ENCODE measurements around the gene GUCY2F.

GUCY2F gene

DNA sequence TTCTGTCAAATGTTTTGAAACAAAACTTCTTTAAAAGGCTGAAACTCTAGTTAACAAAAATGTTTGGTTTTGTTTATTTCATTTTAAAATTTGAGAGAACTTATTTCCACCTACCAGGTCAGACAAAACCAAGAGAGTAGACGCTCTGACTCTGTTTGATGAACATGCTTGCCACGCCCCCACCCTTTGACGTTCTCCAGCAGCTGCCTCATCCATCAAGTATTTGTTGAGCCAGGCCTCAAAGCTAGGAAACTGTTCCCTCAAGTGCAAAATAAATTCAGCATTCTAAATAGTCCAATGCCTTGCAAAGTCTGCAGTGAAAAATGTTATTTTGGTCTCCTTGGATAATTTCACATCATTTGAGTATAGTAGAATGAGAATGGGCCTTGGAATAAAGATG lies 121.6 kb downstream of the GUCY2F start:
- H3K36me3 ChIP-seq (ENCODE audit: control insufficient read depth, insufficient read depth, low read length, severe bottlenecking): no peaks in the 10 kb centered on the region
- no peak overlapping the region for H3K9ac ChIP-seq (ENCODE audit: low read length)
- peak; percentile 63 for DNase-seq (ENCODE audit: low read depth)
- H3K27me3 ChIP-seq (replicated peaks; ENCODE audit: control insufficient read depth, insufficient read depth, low read length): peaks cover 62% of the 10 kb centered on the region
- no peaks in the 10 kb centered on the region for H3K4me1 ChIP-seq (ENCODE audit: control insufficient read depth, insufficient read depth, low read length)
- no peak overlapping the region for H3K4me3 ChIP-seq (ENCODE audit: low read length)
- H3K9me3 ChIP-seq (ENCODE audit: control insufficient read depth, low read length): peaks cover 9% of the 10 kb centered on the region

- Histone ChIP-seq H3K27me3 (replicated peaks; ENCODE audit: control insufficient read depth, insufficient read depth, low read length) (peaks cover 73% of the 10 kb centered on the region), H3K9ac (ENCODE audit: low read length) (no peak overlapping the region), H3K9me3 (ENCODE audit: control insufficient read depth, low read length) (peaks cover 9% of the 10 kb centered on the region), H3K36me3 (ENCODE audit: control insufficient read depth, insufficient read depth, low read length, severe bottlenecking) (no peaks in the 10 kb centered on the region), H3K4me3 (ENCODE audit: low read length) (no peak overlapping the region), H3K4me1 (ENCODE audit: control insufficient read depth, insufficient read depth, low read length) (peaks cover 1% of the 10 kb centered on the region)
- DNase-seq (ENCODE audit: low read depth): no peak
Observed at GRCh38 chrX:109357706-109358105, 124.2 kb downstream of the GUCY2F start.

DNA sequence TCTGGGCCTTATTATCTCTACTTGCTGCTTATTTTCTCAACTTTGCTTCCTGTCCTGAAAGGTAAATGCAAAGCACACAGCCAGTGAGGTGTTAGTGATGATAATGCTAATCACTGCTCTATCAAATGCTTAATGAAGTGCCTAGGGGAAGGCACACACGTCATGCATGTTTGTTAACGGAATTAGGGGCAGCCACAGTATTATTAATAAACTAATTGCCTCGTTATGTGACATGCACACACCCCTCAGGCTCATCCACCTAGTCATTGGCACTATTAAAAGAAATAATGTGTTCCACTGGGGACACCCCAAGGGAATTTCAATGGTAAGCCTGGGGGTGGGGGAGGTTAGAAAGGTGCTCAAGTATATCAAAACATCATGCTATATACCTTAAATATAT lies 125.2 kb downstream of the GUCY2F start:
- H3K4me3 ChIP-seq (ENCODE audit: low read length): no peak overlapping the region
- H3K4me1 ChIP-seq (ENCODE audit: control insufficient read depth, insufficient read depth, low read length): peaks cover 8% of the 10 kb centered on the region
- peaks cover 9% of the 10 kb centered on the region for H3K9me3 ChIP-seq (ENCODE audit: control insufficient read depth, low read length)
- DNase-seq (ENCODE audit: low read depth): no peak
- H3K9ac ChIP-seq (ENCODE audit: low read length): no peak overlapping the region
- no peaks in the 10 kb centered on the region for H3K36me3 ChIP-seq (ENCODE audit: control insufficient read depth, insufficient read depth, low read length, severe bottlenecking)
- H3K27me3 ChIP-seq (replicated peaks; ENCODE audit: control insufficient read depth, insufficient read depth, low read length): peaks cover 75% of the 10 kb centered on the region

DNA sequence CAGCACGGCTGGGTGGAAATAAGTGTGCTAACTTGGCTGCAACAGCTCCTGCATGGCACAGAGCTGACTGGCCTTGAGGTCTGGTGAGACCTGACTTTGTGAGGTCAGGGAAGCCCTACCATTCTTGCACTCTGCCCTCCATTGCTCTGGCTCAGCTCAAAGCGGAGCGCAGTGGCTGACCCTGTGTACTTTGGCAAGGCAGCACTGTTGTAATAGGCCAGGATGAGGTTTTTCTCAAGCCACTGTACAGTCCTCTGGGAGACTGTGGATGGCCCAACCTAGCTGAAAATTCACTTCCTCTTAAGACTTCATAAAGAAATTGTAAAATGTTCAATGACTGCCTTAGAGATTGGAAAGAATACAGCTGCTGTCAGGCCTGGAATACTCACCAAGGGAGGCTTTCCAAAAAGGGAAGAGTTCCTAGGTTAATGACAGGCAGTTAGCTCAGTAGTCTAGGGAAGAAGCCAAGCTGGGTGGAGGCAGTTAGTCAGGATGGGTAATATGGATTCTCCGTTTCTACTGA lies 129.8 kb downstream of the GUCY2F start:
- no peak overlapping the region for H3K4me3 ChIP-seq (ENCODE audit: low read length)
- H3K9me3 ChIP-seq (ENCODE audit: control insufficient read depth, low read length): no peaks in the 10 kb centered on the region
- no peaks in the 10 kb centered on the region for H3K36me3 ChIP-seq (ENCODE audit: control insufficient read depth, insufficient read depth, low read length, severe bottlenecking)
- H3K4me1 ChIP-seq (ENCODE audit: control insufficient read depth, insufficient read depth, low read length): peaks cover 23% of the 10 kb centered on the region
- no peak overlapping the region for H3K9ac ChIP-seq (ENCODE audit: low read length)
- no peak for DNase-seq (ENCODE audit: low read depth)
- peaks cover 64% of the 10 kb centered on the region for H3K27me3 ChIP-seq (replicated peaks; ENCODE audit: control insufficient read depth, insufficient read depth, low read length)

DNA sequence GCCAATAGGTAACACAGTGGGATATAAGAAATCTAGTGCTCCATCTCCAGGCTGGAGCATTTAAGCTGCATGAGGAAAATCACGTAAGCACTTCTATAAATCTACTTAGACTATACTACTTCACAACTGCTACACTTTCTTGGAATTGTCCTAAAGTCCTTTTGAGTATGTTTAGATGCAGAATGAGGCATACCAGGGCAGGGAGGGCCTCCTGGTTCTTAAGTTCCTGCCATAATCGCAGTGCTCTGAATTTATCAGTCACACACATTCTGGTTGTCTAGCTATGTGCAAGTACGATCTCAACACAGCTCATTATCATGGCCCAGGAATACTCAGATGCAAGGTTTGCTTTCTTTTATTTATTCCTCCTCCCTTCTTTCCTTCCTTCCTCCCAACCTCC lies 130.3 kb downstream of the GUCY2F start:
- no peak for DNase-seq (ENCODE audit: low read depth)
- H3K36me3 ChIP-seq (ENCODE audit: control insufficient read depth, insufficient read depth, low read length, severe bottlenecking): no peaks in the 10 kb centered on the region
- H3K4me3 ChIP-seq (ENCODE audit: low read length): no peak overlapping the region
- no peak overlapping the region for H3K9ac ChIP-seq (ENCODE audit: low read length)
- H3K27me3 ChIP-seq (replicated peaks; ENCODE audit: control insufficient read depth, insufficient read depth, low read length): peaks cover 65% of the 10 kb centered on the region
- H3K4me1 ChIP-seq (ENCODE audit: control insufficient read depth, insufficient read depth, low read length): peaks cover 24% of the 10 kb centered on the region
- no peaks in the 10 kb centered on the region for H3K9me3 ChIP-seq (ENCODE audit: control insufficient read depth, low read length)

DNA sequence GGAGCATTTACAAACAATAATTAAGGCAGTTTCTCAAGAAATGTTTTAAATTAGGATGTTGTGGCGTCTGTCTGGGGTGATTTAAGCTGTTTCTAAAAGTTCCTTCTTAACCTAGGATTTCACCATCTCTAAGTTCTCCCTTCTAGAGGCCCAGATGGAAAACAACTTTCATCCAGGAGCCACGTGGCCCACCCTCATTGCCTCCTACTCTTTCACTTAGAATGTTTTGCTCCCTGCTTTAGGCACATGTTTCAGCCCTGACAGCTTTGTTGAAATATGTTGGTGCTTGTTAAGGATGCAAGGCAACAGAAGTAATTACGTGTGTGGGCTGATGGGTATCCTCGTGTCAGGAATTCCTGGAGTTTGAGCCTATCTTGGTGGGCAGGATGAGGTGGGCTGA lies 131.3 kb downstream of the GUCY2F start:
- Histone ChIP-seq H3K9ac (ENCODE audit: low read length) (no peak overlapping the region), H3K4me1 (ENCODE audit: control insufficient read depth, insufficient read depth, low read length) (peaks cover 26% of the 10 kb centered on the region), H3K27me3 (replicated peaks; ENCODE audit: control insufficient read depth, insufficient read depth, low read length) (peaks cover 63% of the 10 kb centered on the region), H3K9me3 (ENCODE audit: control insufficient read depth, low read length) (no peaks in the 10 kb centered on the region), H3K4me3 (ENCODE audit: low read length) (no peak overlapping the region), H3K36me3 (ENCODE audit: control insufficient read depth, insufficient read depth, low read length, severe bottlenecking) (no peaks in the 10 kb centered on the region)
- no peak for DNase-seq (ENCODE audit: low read depth)

GRCh38 chrX:109350051-109350450 lies 131.8 kb downstream of the GUCY2F start:
- Histone ChIP-seq H3K9me3 (ENCODE audit: control insufficient read depth, low read length) (no peaks in the 10 kb centered on the region), H3K36me3 (ENCODE audit: control insufficient read depth, insufficient read depth, low read length, severe bottlenecking) (no peaks in the 10 kb centered on the region), H3K4me1 (ENCODE audit: control insufficient read depth, insufficient read depth, low read length) (peaks cover 26% of the 10 kb centered on the region), H3K27me3 (replicated peaks; ENCODE audit: control insufficient read depth, insufficient read depth, low read length) (peaks cover 63% of the 10 kb centered on the region), H3K9ac (ENCODE audit: low read length) (no peak overlapping the region), H3K4me3 (ENCODE audit: low read length) (no peak overlapping the region)
- no peak for DNase-seq (ENCODE audit: low read depth)

GRCh38 chrX:109347632-109348031 lies 134.3 kb downstream of the GUCY2F start:
- peaks cover 59% of the 10 kb centered on the region for H3K27me3 ChIP-seq (replicated peaks; ENCODE audit: control insufficient read depth, insufficient read depth, low read length)
- no peaks in the 10 kb centered on the region for H3K36me3 ChIP-seq (ENCODE audit: control insufficient read depth, insufficient read depth, low read length, severe bottlenecking)
- no peak overlapping the region for H3K4me3 ChIP-seq (ENCODE audit: low read length)
- peaks cover 24% of the 10 kb centered on the region for H3K4me1 ChIP-seq (ENCODE audit: control insufficient read depth, insufficient read depth, low read length)
- peak; percentile 87 for DNase-seq (ENCODE audit: low read depth)
- H3K9me3 ChIP-seq (ENCODE audit: control insufficient read depth, low read length): peaks cover 4% of the 10 kb centered on the region
- H3K9ac ChIP-seq (ENCODE audit: low read length): no peak overlapping the region

GRCh38 chrX:109346491-109346890 lies 135.4 kb downstream of the GUCY2F start:
- Histone ChIP-seq H3K36me3 (ENCODE audit: control insufficient read depth, insufficient read depth, low read length, severe bottlenecking) (no peaks in the 10 kb centered on the region), H3K9ac (ENCODE audit: low read length) (no peak overlapping the region), H3K4me3 (ENCODE audit: low read length) (no peak overlapping the region), H3K4me1 (ENCODE audit: control insufficient read depth, insufficient read depth, low read length) (peaks cover 16% of the 10 kb centered on the region), H3K27me3 (replicated peaks; ENCODE audit: control insufficient read depth, insufficient read depth, low read length) (peaks cover 67% of the 10 kb centered on the region), H3K9me3 (ENCODE audit: control insufficient read depth, low read length) (peaks cover 4% of the 10 kb centered on the region)
- DNase-seq (ENCODE audit: low read depth): no peak

DNA sequence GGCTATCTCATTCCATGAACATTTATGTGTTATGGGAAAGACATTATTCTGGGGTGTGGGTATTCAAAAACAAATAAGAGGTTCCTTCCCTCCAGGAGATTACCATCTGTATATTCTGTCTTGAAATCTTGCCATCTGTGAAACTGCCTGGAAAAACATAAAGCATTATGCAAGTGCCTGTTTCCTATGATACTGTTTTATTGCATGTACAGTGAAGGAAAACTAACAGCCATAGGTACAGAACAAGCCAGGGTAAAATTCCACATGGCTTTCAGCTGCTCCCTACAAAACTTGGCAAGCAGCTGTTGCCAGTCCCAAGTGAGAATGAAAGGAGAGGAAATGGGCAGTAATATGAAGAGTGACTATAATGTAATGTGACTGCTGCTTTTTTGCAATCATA lies 136.0 kb downstream of the GUCY2F start:
- DNase-seq (ENCODE audit: low read depth): peak; percentile 70
- Histone ChIP-seq H3K27me3 (replicated peaks; ENCODE audit: control insufficient read depth, insufficient read depth, low read length) (peaks cover 65% of the 10 kb centered on the region), H3K4me1 (ENCODE audit: control insufficient read depth, insufficient read depth, low read length) (peaks cover 14% of the 10 kb centered on the region), H3K9me3 (ENCODE audit: control insufficient read depth, low read length) (peaks cover 6% of the 10 kb centered on the region), H3K4me3 (ENCODE audit: low read length) (no peak overlapping the region), H3K36me3 (ENCODE audit: control insufficient read depth, insufficient read depth, low read length, severe bottlenecking) (no peaks in the 10 kb centered on the region), H3K9ac (ENCODE audit: low read length) (no peak overlapping the region)

DNA sequence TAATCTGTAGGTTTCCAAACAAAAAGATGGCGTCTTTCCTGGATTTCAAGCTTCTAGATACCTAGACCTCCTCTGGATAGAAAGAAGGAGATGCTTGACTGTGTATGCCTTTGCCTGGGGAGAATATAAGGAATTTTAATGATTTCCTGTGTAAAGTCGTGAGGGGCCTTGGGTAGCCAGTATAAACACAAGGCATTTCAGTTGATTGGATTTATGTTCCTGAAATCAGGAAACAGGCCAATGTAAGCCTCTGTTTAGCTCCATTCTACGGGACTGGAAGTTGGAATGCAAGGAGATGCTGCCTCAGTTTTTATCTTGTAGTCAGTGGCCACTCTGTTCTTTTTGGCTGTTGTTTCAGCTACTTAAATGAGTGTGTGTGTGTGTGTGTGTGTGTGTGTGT lies 137.2 kb downstream of the GUCY2F start:
- Histone ChIP-seq H3K36me3 (ENCODE audit: control insufficient read depth, insufficient read depth, low read length, severe bottlenecking) (no peaks in the 10 kb centered on the region), H3K4me1 (ENCODE audit: control insufficient read depth, insufficient read depth, low read length) (peaks cover 14% of the 10 kb centered on the region), H3K9me3 (ENCODE audit: control insufficient read depth, low read length) (peaks cover 17% of the 10 kb centered on the region), H3K4me3 (ENCODE audit: low read length) (no peak overlapping the region), H3K27me3 (replicated peaks; ENCODE audit: control insufficient read depth, insufficient read depth, low read length) (peaks cover 59% of the 10 kb centered on the region), H3K9ac (ENCODE audit: low read length) (no peak overlapping the region)
- no peak for DNase-seq (ENCODE audit: low read depth)

- no peak overlapping the region for H3K4me3 ChIP-seq (ENCODE audit: low read length)
- no peak overlapping the region for H3K9ac ChIP-seq (ENCODE audit: low read length)
- no peak for DNase-seq (ENCODE audit: low read depth)
Observed at GRCh38 chrX:109344101-109344500, 137.8 kb downstream of the GUCY2F start.

More at GRCh38 chrX:109344101-109344500, 137.8 kb downstream of the GUCY2F start:
- Histone ChIP-seq H3K36me3 (ENCODE audit: control insufficient read depth, insufficient read depth, low read length, severe bottlenecking) (no peaks in the 10 kb centered on the region), H3K4me1 (ENCODE audit: control insufficient read depth, insufficient read depth, low read length) (peaks cover 14% of the 10 kb centered on the region), H3K9me3 (ENCODE audit: control insufficient read depth, low read length) (peaks cover 18% of the 10 kb centered on the region), H3K27me3 (replicated peaks; ENCODE audit: control insufficient read depth, insufficient read depth, low read length) (peaks cover 57% of the 10 kb centered on the region)
